GM10266 (cell line): ENCODE measurements around the gene MTRF1L.
"Not testable (repeated sequence)": the region's sequence is repeated elsewhere in the genome, so short reads cannot be mapped to it uniquely, and the experiment has no call there.

Experiments used
- DNase-seq: peaks from one replicate; pipeline ENCODE4 v3.0.0; 2012; ENCODE audit errors: extremely low spot score
- CTCF ChIP-seq: IDR thresholded peaks from 2 replicates; pipeline ENCODE4 v1.5.1; 2012; ENCODE audit warnings: mild to moderate bottlenecking, low read depth; ENCODE audit not compliant: control insufficient read depth, insufficient read depth; ENCODE audit errors: missing control alignments

The MTRF1L gene

GRCh38 chr6:152979116-152979515 is 23.4 kb downstream of the MTRF1L start:
- no peak for DNase-seq
- no peak for TF ChIP-seq CTCF

- no peak for TF ChIP-seq CTCF
- DNase-seq, result no peak
Measured at GRCh38 chr6:152978058-152978457, 24.5 kb downstream of the MTRF1L start.

- no peak for DNase-seq
- no peak for TF ChIP-seq CTCF
Measured at GRCh38 chr6:152977556-152977955, 25.0 kb downstream of the MTRF1L start.

GRCh38 chr6:152976749-152977148 is 25.8 kb downstream of the MTRF1L start:
- DNase-seq, result no peak
- TF ChIP-seq CTCF, result no peak

GRCh38 chr6:152975204-152975915 is 27.1 kb downstream of the MTRF1L start:
- DNase-seq, result no peak
- no peak for TF ChIP-seq CTCF

- no peak for DNase-seq
- no peak for TF ChIP-seq CTCF
Measured at GRCh38 chr6:152973916-152974315, 28.6 kb downstream of the MTRF1L start.

GRCh38 chr6:152969688-152970418 is 32.7 kb downstream of the MTRF1L start:
- DNase-seq, result no peak
- TF ChIP-seq CTCF, result no peak

- DNase-seq, result not testable (repeated sequence)
Measured at GRCh38 chr6:152966168-152966894, 36.2 kb downstream of the MTRF1L start.
